ENCODE results near the gene SLC25A24.

Gene SLC25A24

GRCh38 chr1:108125312-108126138, 74.6 kb downstream of the SLC25A24 start:
- no peaks in the 10 kb centered on the region for H3K36me3 ChIP-seq
- peaks cover 26 to 57% (median 49%) of the 10 kb centered on the region in 10 experiments for H3K4me1 ChIP-seq
- no peak for TF ChIP-seq Cebpa-rat (IDR thresholded peaks at IDR 0.05)
- peak overlapping the region in 10 of 11 experiments; percentile 38 to 69 (median 51); a peak in 17 of 22 replicates for H3K4me2 ChIP-seq
- H3K27ac ChIP-seq: 0 out of 22 replicates have a peak overlapping the region, but pooled peaks of 2 of the 11 experiments have one; percentile 3 to 42
- H3K9me3 ChIP-seq (replicated peaks in 1 of 11): peaks cover 0 to 17% (median 12%) of the 10 kb centered on the region in 11 experiments; a peak in 12 of 22 replicates
- no peak overlapping the region for H3K4me3 ChIP-seq
- H3K9ac ChIP-seq: peak overlapping the region in 2 of 11 experiments; percentile 15 to 33; a peak in 1 of 22 replicates
- H4K20me1 ChIP-seq: no peaks in the 10 kb centered on the region
- H3K27me3 ChIP-seq: no peaks in the 10 kb centered on the region

- Histone ChIP-seq H3K9me3 (replicated peaks in 1 of 11) (peaks cover 0 to 17% (median 12%) of the 10 kb centered on the region in 11 experiments; a peak in 12 of 22 replicates), H3K4me2 (peak overlapping the region; percentile 40 to 70 (median 48)), H3K27ac (peak overlapping the region in 3 of 11 experiments; percentile 0 to 10 (median 3); a peak in 3 of 22 replicates), H3K4me3 (no peak overlapping the region), H3K36me3 (no peaks in the 10 kb centered on the region), H3K27me3 (no peaks in the 10 kb centered on the region), H4K20me1 (no peaks in the 10 kb centered on the region), H3K4me1 (peaks cover 32 to 64% (median 56%) of the 10 kb centered on the region in 10 experiments), H3K9ac (peak overlapping the region in 5 of 11 experiments; percentile 7 to 27 (median 10); a peak in 6 of 22 replicates)
- no peak for TF ChIP-seq Cebpa-rat (IDR thresholded peaks at IDR 0.05)
These were observed 75.4 kb downstream of the SLC25A24 start for GRCh38 chr1:108124622-108125311.

GRCh38 chr1:108124023-108124422, 76.1 kb downstream of the SLC25A24 start:
- Histone ChIP-seq H3K4me1 (peaks cover 39 to 72% (median 64%) of the 10 kb centered on the region in 10 experiments), H3K27me3 (no peaks in the 10 kb centered on the region), H3K4me2 (peak overlapping the region in 10 of 11 experiments; percentile 40 to 70 (median 50); a peak in 16 of 22 replicates), H3K9me3 (replicated peaks in 1 of 11) (peaks cover 0 to 17% (median 12%) of the 10 kb centered on the region in 11 experiments; a peak in 12 of 22 replicates), H4K20me1 (no peaks in the 10 kb centered on the region), H3K4me3 (no peak overlapping the region), H3K36me3 (no peaks in the 10 kb centered on the region), H3K9ac (peak overlapping the region in 2 of 11 experiments; percentile 10 to 16; a peak in 1 of 22 replicates), H3K27ac (peak overlapping the region in 3 of 11 experiments; percentile 0 to 10 (median 3); a peak in 2 of 22 replicates)
- TF ChIP-seq Cebpa-rat (IDR thresholded peaks at IDR 0.05): no peak

- Histone ChIP-seq H3K4me3 (no peak overlapping the region), H4K20me1 (no peaks in the 10 kb centered on the region), H3K27me3 (no peaks in the 10 kb centered on the region)
These were observed 78.6 kb downstream of the SLC25A24 start for GRCh38 chr1:108121358-108122143.

GRCh38 chr1:108120163-108120562, 80.0 kb downstream of the SLC25A24 start:
- Histone ChIP-seq H3K36me3 (no peaks in the 10 kb centered on the region), H3K27ac (peak overlapping the region in 4 of 11 experiments; percentile 46 to 82 (median 72); a peak in 4 of 22 replicates), H4K20me1 (no peaks in the 10 kb centered on the region), H3K9me3 (replicated peaks in 1 of 11) (peaks cover 0 to 26% (median 17%) of the 10 kb centered on the region in 11 experiments; a peak in 13 of 22 replicates), H3K4me2 (peak overlapping the region in 10 of 11 experiments; percentile 64 to 90 (median 78); a peak in 19 of 22 replicates), H3K9ac (no peak overlapping the region), H3K27me3 (no peaks in the 10 kb centered on the region), H3K4me1 (peaks cover 47 to 69% (median 61%) of the 10 kb centered on the region in 10 experiments), H3K4me3 (no peak overlapping the region)
- TF ChIP-seq Cebpa-rat (IDR thresholded peaks at IDR 0.05): no peak

More at GRCh38 chr1:108121358-108122143, 78.6 kb downstream of the SLC25A24 start:
- H3K27ac ChIP-seq: no peak overlapping the region
- H3K36me3 ChIP-seq: no peaks in the 10 kb centered on the region
- peaks cover 0 to 19% (median 12%) of the 10 kb centered on the region in 11 experiments; a peak in 12 of 22 replicates for H3K9me3 ChIP-seq (replicated peaks in 1 of 11)
- H3K4me2 ChIP-seq: peak overlapping the region in 7 of 11 experiments; percentile 21 to 83 (median 71); a peak in 4 of 22 replicates
- peaks cover 52 to 83% (median 73%) of the 10 kb centered on the region in 10 experiments for H3K4me1 ChIP-seq
- H3K9ac ChIP-seq: no peak overlapping the region
- no peak for TF ChIP-seq Cebpa-rat (IDR thresholded peaks at IDR 0.05)

GRCh38 chr1:108119500-108119899, 80.6 kb downstream of the SLC25A24 start:
- Histone ChIP-seq H3K9ac (peak overlapping the region in 2 of 11 experiments; percentile 29 to 42; a peak in 2 of 22 replicates), H3K9me3 (replicated peaks in 1 of 11) (peaks cover 0 to 26% (median 17%) of the 10 kb centered on the region in 11 experiments; a peak in 13 of 22 replicates), H3K27me3 (no peaks in the 10 kb centered on the region), H3K36me3 (no peaks in the 10 kb centered on the region), H3K27ac (peak overlapping the region in 10 of 11 experiments; percentile 46 to 85 (median 74); a peak in 18 of 22 replicates), H4K20me1 (no peaks in the 10 kb centered on the region), H3K4me1 (peaks cover 41 to 67% (median 59%) of the 10 kb centered on the region in 10 experiments), H3K4me3 (no peak overlapping the region), H3K4me2 (peak overlapping the region; percentile 64 to 90 (median 81))
- TF ChIP-seq Cebpa-rat (IDR thresholded peaks at IDR 0.05): no peak

GRCh38 chr1:108117945-108118902, 81.9 kb downstream of the SLC25A24 start:
- Histone ChIP-seq H3K27ac (peak overlapping the region; percentile 40 to 85 (median 70); a peak in 21 of 22 replicates), H3K4me1 (peaks cover 48 to 67% (median 63%) of the 10 kb centered on the region in 10 experiments), H4K20me1 (no peaks in the 10 kb centered on the region), H3K36me3 (no peaks in the 10 kb centered on the region), H3K27me3 (no peaks in the 10 kb centered on the region), H3K4me2 (peak overlapping the region; percentile 64 to 90 (median 81)), H3K9me3 (replicated peaks in 1 of 11) (peaks cover 0 to 26% (median 17%) of the 10 kb centered on the region in 11 experiments; a peak in 13 of 22 replicates), H3K9ac (peak overlapping the region in 8 of 11 experiments; percentile 10 to 64 (median 52); a peak in 12 of 22 replicates), H3K4me3 (no peak overlapping the region)
- TF ChIP-seq Cebpa-rat (IDR thresholded peaks at IDR 0.05): peak in 8 of 11 experiments; percentile 17 to 77 (median 59); a peak in 13 of 22 replicates
